HG02798 (cell line): ENCODE measurements around the gene BLOC1S5.

ENCODE experiments used
- ATAC-seq: cut with Tn5 transposase; IDR thresholded peaks from one replicate; pipeline ENCODE4 v1.9.1; 2021; ENCODE audit warnings: mild to moderate bottlenecking; ENCODE audit not compliant: unreplicated experiment, poor library complexity

Gene BLOC1S5

GRCh38 chr6:8082954-8083858, 19.0 kb upstream of the BLOC1S5 start:
- ATAC-seq: no peak

DNA sequence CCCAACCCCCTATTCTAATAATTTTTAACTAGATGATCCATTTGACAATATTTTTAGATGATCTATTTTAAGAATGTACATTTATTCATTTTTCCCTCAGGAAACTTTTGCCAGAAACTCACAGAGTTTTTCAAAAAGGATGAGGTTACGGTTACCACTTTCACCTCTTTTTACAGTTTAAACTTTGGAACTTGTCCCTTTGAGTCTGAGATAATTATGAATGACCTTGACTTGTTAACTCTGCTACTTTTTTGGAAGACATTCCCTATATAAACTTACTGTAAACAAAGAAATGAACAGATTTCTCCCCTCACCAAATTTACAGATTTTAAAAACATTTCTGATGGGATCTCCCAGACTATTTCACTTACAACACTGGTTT, 18.4 kb upstream of the BLOC1S5 start:
- ATAC-seq: no peak

DNA sequence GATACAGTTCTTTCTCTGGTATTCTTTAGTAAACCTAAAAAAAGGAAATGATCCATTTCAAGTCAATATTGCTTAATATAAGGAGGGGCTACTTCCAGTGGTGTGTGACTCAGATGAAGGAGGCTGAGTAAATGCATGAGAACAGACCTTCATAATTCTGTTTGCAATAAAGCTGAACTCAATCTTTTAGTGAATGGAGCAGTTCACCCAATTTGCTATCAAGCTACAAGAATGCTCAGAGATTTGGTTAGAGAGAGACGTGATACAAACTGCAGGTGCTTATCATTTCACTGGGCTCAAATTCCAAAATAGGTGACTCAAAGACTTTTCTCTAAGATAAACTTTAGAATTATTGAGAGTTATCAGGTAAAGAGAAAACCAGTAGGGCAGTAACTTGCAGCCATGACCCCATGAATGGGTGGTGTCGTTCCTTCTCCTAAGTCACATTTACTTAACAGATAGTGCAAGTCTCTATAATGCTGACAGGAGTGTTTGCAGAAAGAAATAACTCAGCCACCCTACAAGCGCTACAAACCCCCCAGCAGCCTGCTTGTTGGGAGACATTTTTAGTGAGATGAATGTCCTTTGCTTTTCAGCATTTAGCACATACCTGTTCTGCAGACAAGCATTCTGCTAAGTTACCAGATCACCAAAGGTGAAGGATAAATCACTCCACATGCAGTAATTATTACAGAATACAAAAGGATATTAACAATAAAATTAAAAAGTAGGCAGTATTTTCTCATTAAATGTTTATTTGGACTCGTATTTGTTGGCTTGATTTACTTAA, 16.4 kb upstream of the BLOC1S5 start:
- no peak for ATAC-seq

GRCh38 chr6:8079126-8079525, 14.9 kb upstream of the BLOC1S5 start:
- no peak for ATAC-seq

- ATAC-seq: no peak
Observed at GRCh38 chr6:8077991-8078390, 13.8 kb upstream of the BLOC1S5 start.

- ATAC-seq: no peak
Observed at GRCh38 chr6:8075704-8076103, 11.5 kb upstream of the BLOC1S5 start.

DNA sequence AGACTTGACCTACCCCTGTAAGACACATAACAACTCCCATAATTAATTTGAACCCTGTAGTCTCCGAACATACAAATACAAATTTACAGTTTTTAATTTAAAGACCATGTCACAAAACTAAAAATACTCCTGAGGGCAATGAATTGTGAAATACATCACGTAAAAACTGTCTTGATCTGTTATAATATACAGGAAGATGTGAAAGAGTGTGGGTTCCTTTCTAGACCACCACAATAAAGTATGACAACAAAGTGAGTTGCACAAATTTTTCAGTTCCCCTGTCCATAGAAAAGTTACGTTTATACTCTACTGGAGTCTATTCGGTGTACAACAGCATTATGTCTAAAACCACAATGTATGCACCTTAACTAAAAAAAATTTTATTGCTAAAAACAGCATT, 11.0 kb upstream of the BLOC1S5 start:
- no peak for ATAC-seq

- no peak for ATAC-seq
Observed at GRCh38 chr6:8074213-8074612, 10.0 kb upstream of the BLOC1S5 start.

- no peak for ATAC-seq
Observed at GRCh38 chr6:8073758-8074157, 9.6 kb upstream of the BLOC1S5 start.

DNA sequence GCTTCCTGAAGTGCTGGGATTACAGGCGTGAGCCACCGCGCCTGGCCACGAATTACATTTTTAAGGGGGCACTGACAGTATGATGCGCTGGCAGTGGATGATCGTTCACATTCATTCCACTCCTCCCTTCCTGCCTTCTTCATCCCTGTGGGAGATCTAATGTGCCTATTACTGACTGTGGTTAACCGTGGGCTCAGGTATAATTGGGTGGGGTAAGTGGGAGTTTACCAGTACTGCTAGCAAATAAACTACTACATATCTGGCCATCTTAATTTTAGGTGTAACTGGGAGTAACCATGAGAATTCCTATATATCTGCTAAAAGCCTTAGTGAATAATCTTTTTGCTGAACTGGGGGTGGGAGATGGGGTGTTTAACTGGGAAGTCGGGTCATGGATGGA, 6.5 kb upstream of the BLOC1S5 start:
- no peak for ATAC-seq

- no peak for ATAC-seq
Observed at GRCh38 chr6:8069631-8070284, 5.6 kb upstream of the BLOC1S5 start.

- ATAC-seq: no peak
Observed at GRCh38 chr6:8069151-8069550, 5.0 kb upstream of the BLOC1S5 start.

DNA sequence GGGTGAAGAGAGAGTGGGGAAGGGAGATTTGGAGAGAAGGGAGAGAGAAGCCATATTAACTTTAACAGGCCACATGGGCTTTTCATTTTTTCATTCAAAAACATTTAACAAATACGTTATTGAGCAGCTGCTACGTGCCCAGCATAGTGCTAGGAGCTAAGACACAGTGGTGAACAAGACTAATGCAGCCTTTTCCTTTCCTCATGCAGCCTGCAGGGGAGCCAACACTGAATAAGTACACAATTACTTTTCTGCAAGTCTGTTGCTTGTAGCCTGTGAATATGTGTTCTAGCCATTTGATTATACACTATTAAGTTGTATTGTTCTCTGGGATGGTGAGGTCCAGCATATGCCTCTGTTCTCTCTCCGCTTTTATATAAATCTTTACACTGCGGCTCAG, 1.9 kb upstream of the BLOC1S5 start:
- no peak for ATAC-seq

GRCh38 chr6:8065519-8065911, 1.3 kb upstream of the BLOC1S5 start:
- ATAC-seq: peak; percentile 67

DNA sequence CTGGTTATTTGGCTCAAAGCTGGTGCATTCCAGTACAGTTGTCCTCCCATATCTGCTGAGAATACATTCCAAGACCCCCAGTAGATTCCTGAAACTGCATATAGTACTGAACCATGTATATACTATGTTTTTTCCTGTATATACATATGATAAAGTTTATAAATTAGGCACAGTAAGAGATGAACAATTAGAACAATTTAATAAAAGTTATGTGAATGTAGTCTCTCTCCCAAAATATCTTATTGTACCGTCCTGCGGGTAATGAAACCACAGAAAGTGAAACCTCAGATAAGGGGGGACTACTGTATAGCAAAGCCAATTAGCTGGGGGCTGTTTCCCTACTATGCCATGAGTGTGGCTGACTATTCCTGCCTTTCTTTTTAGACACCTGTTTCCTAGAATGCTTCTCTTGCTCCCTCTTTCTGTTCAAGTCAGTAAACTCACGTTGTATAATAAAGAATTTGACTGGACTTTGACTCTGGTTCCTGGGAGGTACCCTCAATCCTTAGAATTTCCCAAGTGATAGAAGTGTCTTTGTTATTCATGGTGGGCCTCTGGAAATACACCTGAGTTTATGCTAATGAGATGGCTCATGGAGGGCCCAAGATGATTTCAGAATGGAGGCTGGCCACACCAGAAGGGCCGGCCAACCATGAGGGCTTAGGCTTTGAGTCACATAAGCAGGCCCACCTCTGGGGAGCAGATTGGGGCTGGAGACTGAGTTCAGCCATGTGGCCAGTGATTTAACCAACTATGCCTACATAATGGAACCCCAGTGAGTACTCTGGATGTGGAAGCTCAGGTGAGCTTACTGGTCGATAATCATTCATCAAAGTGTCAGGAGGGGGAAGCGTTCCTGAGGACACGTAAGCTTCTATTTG, 689 bp upstream of the BLOC1S5 start:
- ATAC-seq: no peak

GRCh38 chr6:8061736-8062135, 2.5 kb downstream of the BLOC1S5 start:
- ATAC-seq: no peak

GRCh38 chr6:8060346-8060745, 3.8 kb downstream of the BLOC1S5 start:
- ATAC-seq: no peak

GRCh38 chr6:8059129-8059528, 5.1 kb downstream of the BLOC1S5 start:
- no peak for ATAC-seq

DNA sequence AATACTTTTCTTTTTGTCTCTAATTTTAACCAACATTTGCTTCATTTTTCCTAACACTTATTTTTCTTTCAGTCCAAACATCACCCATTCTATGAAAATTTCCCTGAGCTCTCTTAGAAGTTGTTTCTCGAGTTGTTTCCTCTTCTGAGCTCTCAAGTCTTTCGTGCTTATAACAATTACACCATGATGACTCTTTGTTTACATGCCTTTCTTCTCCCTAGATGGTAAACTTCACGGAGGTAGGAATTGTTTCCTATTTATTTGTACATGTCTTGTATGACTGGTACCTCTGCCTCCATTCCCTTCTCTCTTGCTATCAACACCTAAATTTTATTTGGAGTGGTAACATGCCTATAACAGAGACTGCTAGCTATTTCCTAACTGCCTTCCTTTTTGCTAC, 6.4 kb downstream of the BLOC1S5 start:
- ATAC-seq: no peak

- ATAC-seq: no peak
Observed at GRCh38 chr6:8057263-8057662, 6.9 kb downstream of the BLOC1S5 start.
